ENCODE measurements around the gene KRT27. TPM values are rescaled to one million over a fixed set of nuclear protein-coding genes. Genes with fewer than 3 reads are reported as not detected.

The KRT27 gene
- total and polyA plus RNA-seq, 8 donors = not detected

- Histone ChIP-seq H3K27me3 (peaks cover 0 to 17% (median 0%) of the 10 kb centered on the region in 3 donors), H3K36me3 (no peaks in the 10 kb centered on the region), H3K9me3 (no peaks in the 10 kb centered on the region), H3K4me1 (no peaks in the 10 kb centered on the region), H3K27ac (no peak overlapping the region), H3K4me3 (no peak overlapping the region)
- intact Hi-C loops (cut with DNase I; ENCODE audit: low total_unique reads) = no loop called here
- WGBS, 5 donors = 77 to 88% (median 81%) methylated on average over 1 of the region's 1 CpG
- TF ChIP-seq POLR2A (IDR thresholded peaks at IDR 0.05) (no peak), EP300 (IDR thresholded peaks at IDR 0.05) (no peak), POLR2AphosphoS5 (IDR thresholded peaks at IDR 0.05) (no peak), CTCF (IDR thresholded peaks at IDR 0.05) (no peak)
- DNase-seq = no peak
Observed at GRCh38 chr17:40730970-40731369, 51.4 kb downstream of the KRT27 start.

- H3K4me3 ChIP-seq = no peak overlapping the region
- TF ChIP-seq POLR2AphosphoS5 (IDR thresholded peaks at IDR 0.05) = no peak
- TF ChIP-seq POLR2A (IDR thresholded peaks at IDR 0.05) = no peak
- no peak for TF ChIP-seq EP300 (IDR thresholded peaks at IDR 0.05)
- TF ChIP-seq CTCF (IDR thresholded peaks at IDR 0.05) = no peak
- no peak overlapping the region for H3K27ac ChIP-seq
- intact Hi-C loops (cut with DNase I; ENCODE audit: low total_unique reads) = no loop called here
- no peaks in the 10 kb centered on the region for H3K4me1 ChIP-seq
- no peaks in the 10 kb centered on the region for H3K36me3 ChIP-seq
- peak in 1 of 2 donors; percentile 18 for DNase-seq
- 32 to 51% (median 35%) methylated on average over 8 of the region's 8 CpGs for WGBS, 5 donors
- H3K9me3 ChIP-seq = no peaks in the 10 kb centered on the region
- H3K27me3 ChIP-seq = peaks cover 0 to 11% (median 0%) of the 10 kb centered on the region in 3 donors
Observed at GRCh38 chr17:40727447-40728231, 54.7 kb downstream of the KRT27 start.

- no peak overlapping the region for H3K27ac ChIP-seq
- TF ChIP-seq CTCF (IDR thresholded peaks at IDR 0.05) = peak in 2 of 7 experiments; percentile 38 to 42
- no peak for TF ChIP-seq POLR2AphosphoS5 (IDR thresholded peaks at IDR 0.05)
- no peak for TF ChIP-seq POLR2A (IDR thresholded peaks at IDR 0.05)
- TF ChIP-seq EP300 (IDR thresholded peaks at IDR 0.05) = no peak
- intact Hi-C loops (cut with DNase I; ENCODE audit: low total_unique reads) = no loop called here
- no peaks in the 10 kb centered on the region for H3K4me1 ChIP-seq
- WGBS, 5 donors = 46 to 64% (median 57%) methylated on average over 2 of the region's 2 CpGs
- H3K9me3 ChIP-seq = no peaks in the 10 kb centered on the region
- no peaks in the 10 kb centered on the region for H3K36me3 ChIP-seq
- DNase-seq = no peak
- no peak overlapping the region for H3K4me3 ChIP-seq
- peaks cover 0 to 11% (median 0%) of the 10 kb centered on the region in 3 donors for H3K27me3 ChIP-seq
Observed at GRCh38 chr17:40726919-40727318, 55.4 kb downstream of the KRT27 start.

Other genes starting within 250 kb of the KRT27 start
- gene CCR7, start 217.1 kb downstream of the KRT27 start, total RNA-seq = 1 to 10 TPM in 1 of 5 donors, not detected in 4; 3.1 TPM
- 1 to 10 TPM in 1 of 3 donors, under 1 TPM in 1, not detected in 1; 0.92 to 1.4 TPM for gene CCR7, start 217.1 kb downstream of the KRT27 start, polyA plus RNA-seq
- 100 to 1,000 TPM in 3 of 5 donors, 10 to 100 TPM in 2; 27.5 to 125 (median 104) TPM for gene SMARCE1, start 134.7 kb downstream of the KRT27 start, total RNA-seq
- 10 to 100 TPM; 53.3 to 77.7 (median 61.8) TPM for gene SMARCE1, start 134.7 kb downstream of the KRT27 start, polyA plus RNA-seq
- 1 to 10 TPM in 1 of 5 donors, not detected in 4; 2.8 TPM for gene KRT222, start 117.4 kb downstream of the KRT27 start, total RNA-seq
- gene KRT222, start 117.4 kb downstream of the KRT27 start, polyA plus RNA-seq = 1 to 10 TPM in 1 of 3 donors, under 1 TPM in 2; 0.33 to 1.1 (median 0.61) TPM
- 1 to 10 TPM in 1 of 5 donors, under 1 TPM in 1, not detected in 3; 0.58 to 1.8 TPM for gene KRT24, start 78.8 kb downstream of the KRT27 start, total RNA-seq
- gene KRT24, start 78.8 kb downstream of the KRT27 start, polyA plus RNA-seq = 10 to 100 TPM in 1 of 3 donors, under 1 TPM in 1, not detected in 1; 0.56 to 30.4 TPM
- gene KRT25, start 27.2 kb downstream of the KRT27 start, total RNA-seq = not detected
- gene KRT25, start 27.2 kb downstream of the KRT27 start, polyA plus RNA-seq = not detected
- gene KRT26, start 10.3 kb downstream of the KRT27 start, total RNA-seq = not detected
- gene KRT26, start 10.3 kb downstream of the KRT27 start, polyA plus RNA-seq = not detected
- gene KRT28, start 17.4 kb upstream of the KRT27 start, total RNA-seq = not detected
- gene KRT28, start 17.4 kb upstream of the KRT27 start, polyA plus RNA-seq = not detected
- 10 to 100 TPM in 1 of 5 donors, 1 to 10 TPM in 3, under 1 TPM in 1; 0.58 to 25.4 (median 2.9) TPM for gene KRT10, start 40.1 kb upstream of the KRT27 start, total RNA-seq
- 10 to 100 TPM; 46.1 to 49.0 (median 47.7) TPM for gene KRT10, start 40.1 kb upstream of the KRT27 start, polyA plus RNA-seq
- gene KRT12, start 84.7 kb upstream of the KRT27 start, total RNA-seq = 10 to 100 TPM in 2 of 5 donors, 1 to 10 TPM in 1, not detected in 2; 1.1 to 57.6 (median 14.0) TPM
- under 1 TPM in 1 of 3 donors, not detected in 2; 0.61 TPM for gene KRT12, start 84.7 kb upstream of the KRT27 start, polyA plus RNA-seq
- 100 to 1,000 TPM in 2 of 5 donors, 10 to 100 TPM in 1, not detected in 2; 72.0 to 121 (median 101) TPM for gene KRT20, start 102.7 kb upstream of the KRT27 start, total RNA-seq
- gene KRT20, start 102.7 kb upstream of the KRT27 start, polyA plus RNA-seq = 100 to 1,000 TPM in 1 of 3 donors, 1 to 10 TPM in 2; 3.9 to 370 (median 4.4) TPM
- gene KRT23, start 155.1 kb upstream of the KRT27 start, total RNA-seq = not detected
- gene KRT23, start 155.1 kb upstream of the KRT27 start, polyA plus RNA-seq = 1 to 10 TPM in 2 of 3 donors, not detected in 1; 1.1 to 2.6 TPM
- gene KRT39, start 184.4 kb upstream of the KRT27 start, total RNA-seq = not detected
- not detected for gene KRT39, start 184.4 kb upstream of the KRT27 start, polyA plus RNA-seq
- not detected for gene KRT40, start 201.8 kb upstream of the KRT27 start, total RNA-seq
- under 1 TPM in 1 of 3 donors, not detected in 2; 0.10 TPM for gene KRT40, start 201.8 kb upstream of the KRT27 start, polyA plus RNA-seq
- not detected for gene KRTAP3-3, start 211.6 kb upstream of the KRT27 start, total RNA-seq
- not detected for gene KRTAP3-3, start 211.6 kb upstream of the KRT27 start, polyA plus RNA-seq
- not detected for gene KRTAP3-2, start 217.4 kb upstream of the KRT27 start, total RNA-seq
- gene KRTAP3-2, start 217.4 kb upstream of the KRT27 start, polyA plus RNA-seq = not detected
- gene KRTAP3-1, start 226.6 kb upstream of the KRT27 start, total RNA-seq = not detected
- gene KRTAP3-1, start 226.6 kb upstream of the KRT27 start, polyA plus RNA-seq = not detected
- not detected for gene KRTAP1-5, start 244.7 kb upstream of the KRT27 start, total RNA-seq
- gene KRTAP1-5, start 244.7 kb upstream of the KRT27 start, polyA plus RNA-seq = not detected
- gene KRTAP1-4, start 247.6 kb upstream of the KRT27 start, total RNA-seq = not detected
- gene KRTAP1-4, start 247.6 kb upstream of the KRT27 start, polyA plus RNA-seq = not detected

Data from stomach (tissue), 9 donors.